Stomach smooth muscle (tissue), 2 donors: Measurements from ENCODE around the gene ZDHHC13.

Source experiments
- H3K27ac ChIP-seq: one replicate; pipeline ENCODE4 v1.7.0; 2013; ENCODE audit warnings: mild to moderate bottlenecking, low read length, inconsistent platforms
- H3K27me3 ChIP-seq, 2 donors: one replicate each; pipeline ENCODE4 v1.7.0; 2013; ENCODE audit warnings: low read length in 2 of 2; ENCODE audit not compliant: insufficient read depth in 2 of 2, control insufficient read depth in 1 of 2
- H3K36me3 ChIP-seq, 2 donors: one replicate each; pipeline ENCODE4 v1.7.0; 2013; ENCODE audit warnings: low read length in 2 of 2; ENCODE audit not compliant: control insufficient read depth in 2 of 2, insufficient read depth in 2 of 2
- H3K4me1 ChIP-seq: one replicate; pipeline ENCODE4 v1.7.0; 2013; ENCODE audit warnings: low read length; ENCODE audit not compliant: control insufficient read depth, insufficient read depth
- H3K4me3 ChIP-seq, 2 donors: one replicate each; pipeline ENCODE4 v1.7.0; 2013; ENCODE audit warnings: low read length in 2 of 2
- H3K9ac ChIP-seq, 2 donors: one replicate each; pipeline ENCODE4 v1.7.0; 2013; ENCODE audit warnings: low read length in 2 of 2, mild to moderate bottlenecking in 1 of 2
- H3K9me3 ChIP-seq, 2 donors: one replicate each; pipeline ENCODE4 v1.7.0; 2013; ENCODE audit warnings: low read length in 2 of 2; ENCODE audit not compliant: control insufficient read depth in 2 of 2
- donor health status: healthy.
- donor health status: Pancreatic carcinoma.

Gene ZDHHC13

GRCh38 chr11:19083166-19083565 lies 33.8 kb upstream of the ZDHHC13 start:
- H3K36me3 ChIP-seq: no peaks in the 10 kb centered on the region
- H3K4me1 ChIP-seq: peaks cover 3% of the 10 kb centered on the region
- H3K9me3 ChIP-seq: no peaks in the 10 kb centered on the region
- H3K27ac ChIP-seq: no peak overlapping the region
- no peaks in the 10 kb centered on the region for H3K27me3 ChIP-seq
- H3K4me3 ChIP-seq: no peak overlapping the region
- no peak overlapping the region for H3K9ac ChIP-seq

DNA sequence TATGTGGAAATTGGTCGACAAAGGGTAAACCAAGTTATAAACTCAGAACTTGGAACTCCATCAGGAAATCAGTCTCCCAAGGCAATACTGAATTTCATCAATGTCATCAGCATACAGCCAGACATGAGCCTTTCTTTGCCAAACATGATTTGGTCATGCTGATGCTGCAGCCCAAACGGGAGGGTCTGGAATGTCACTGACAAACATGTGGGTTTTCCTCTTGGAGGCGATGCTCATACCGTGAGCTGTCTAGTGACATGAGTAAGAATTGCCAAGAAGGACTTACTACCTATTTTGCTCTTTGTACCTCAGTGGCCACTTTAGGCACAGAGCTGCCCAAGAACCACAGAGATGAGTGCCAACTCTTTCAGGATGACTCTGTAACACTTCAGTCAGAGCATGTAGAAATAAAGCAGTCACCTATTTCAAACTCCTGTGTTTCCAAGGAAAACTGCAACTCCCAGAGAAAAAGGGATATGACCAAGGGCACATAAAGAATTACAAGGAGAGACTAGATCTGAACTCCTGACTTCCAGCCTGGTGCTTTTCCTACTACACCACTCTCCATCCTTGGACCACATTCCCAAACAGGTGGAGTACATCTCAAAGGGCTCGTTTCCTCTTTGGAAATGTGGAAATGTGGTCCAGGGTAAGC lies 32.2 kb upstream of the ZDHHC13 start:
- H3K27ac ChIP-seq: no peak overlapping the region
- H3K36me3 ChIP-seq: no peaks in the 10 kb centered on the region
- no peak overlapping the region for H3K4me3 ChIP-seq
- no peaks in the 10 kb centered on the region for H3K27me3 ChIP-seq
- no peaks in the 10 kb centered on the region for H3K4me1 ChIP-seq
- H3K9me3 ChIP-seq: no peaks in the 10 kb centered on the region
- H3K9ac ChIP-seq: no peak overlapping the region

GRCh38 chr11:19087658-19088057 lies 29.3 kb upstream of the ZDHHC13 start:
- no peaks in the 10 kb centered on the region for H3K4me1 ChIP-seq
- peaks cover 0 to under 1% of the 10 kb centered on the region in 2 donors for H3K27me3 ChIP-seq
- H3K36me3 ChIP-seq: no peaks in the 10 kb centered on the region
- H3K9me3 ChIP-seq: peaks cover 0 to 2% of the 10 kb centered on the region in 2 donors
- no peak overlapping the region for H3K9ac ChIP-seq
- H3K4me3 ChIP-seq: no peak overlapping the region
- no peak overlapping the region for H3K27ac ChIP-seq

GRCh38 chr11:19088791-19089190 lies 28.2 kb upstream of the ZDHHC13 start:
- H3K27ac ChIP-seq: no peak overlapping the region
- no peak overlapping the region for H3K4me3 ChIP-seq
- H3K9me3 ChIP-seq: peaks cover 0 to 2% of the 10 kb centered on the region in 2 donors
- peaks cover 0 to 3% of the 10 kb centered on the region in 2 donors for H3K27me3 ChIP-seq
- H3K4me1 ChIP-seq: no peaks in the 10 kb centered on the region
- H3K36me3 ChIP-seq: no peaks in the 10 kb centered on the region
- no peak overlapping the region for H3K9ac ChIP-seq

DNA sequence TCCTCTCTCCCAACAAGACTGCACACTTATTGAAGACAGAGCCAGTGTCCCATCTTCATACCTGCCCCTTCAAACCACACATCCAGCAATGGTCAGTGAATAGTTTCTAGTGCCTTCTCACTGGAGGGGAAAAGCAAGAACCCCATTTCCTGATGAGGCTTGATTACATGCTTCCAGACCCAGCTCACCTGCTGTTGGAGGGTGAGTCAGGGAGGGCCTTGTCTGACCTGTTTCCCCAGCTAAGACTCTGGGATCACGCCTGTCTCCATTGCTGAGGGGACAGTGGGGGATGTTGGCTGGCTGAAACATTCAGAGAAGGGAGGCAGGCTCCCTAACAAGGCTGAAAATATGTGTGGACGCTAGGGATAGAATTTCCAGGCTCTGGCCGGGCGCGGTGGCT lies 27.5 kb upstream of the ZDHHC13 start:
- Histone ChIP-seq H3K9ac (no peak overlapping the region), H3K27me3 (peaks cover 0 to 3% of the 10 kb centered on the region in 2 donors), H3K4me3 (no peak overlapping the region), H3K9me3 (peaks cover 0 to 2% of the 10 kb centered on the region in 2 donors), H3K36me3 (no peaks in the 10 kb centered on the region), H3K27ac (no peak overlapping the region), H3K4me1 (no peaks in the 10 kb centered on the region)

DNA sequence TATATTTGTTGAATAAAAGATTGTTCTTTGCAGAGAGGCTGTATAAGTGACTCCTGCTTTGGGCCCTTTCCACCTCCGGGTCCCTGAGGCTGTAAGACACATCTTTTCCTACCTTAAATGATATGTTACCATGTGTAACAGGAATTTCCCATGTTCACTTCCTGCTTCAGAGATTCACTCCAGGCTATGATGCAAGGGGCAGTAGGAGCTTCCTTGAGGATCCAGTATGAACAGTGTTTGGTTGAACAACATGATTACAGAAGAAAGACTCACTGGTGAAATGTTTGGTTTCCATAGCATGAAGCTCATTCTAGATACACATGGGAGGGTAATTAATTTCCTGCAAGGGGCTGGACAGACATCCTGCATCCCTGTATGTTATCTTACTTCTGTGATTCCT lies 25.6 kb upstream of the ZDHHC13 start:
- Histone ChIP-seq H3K4me1 (no peaks in the 10 kb centered on the region), H3K36me3 (no peaks in the 10 kb centered on the region), H3K9ac (no peak overlapping the region), H3K4me3 (no peak overlapping the region), H3K9me3 (peaks cover 0 to 2% of the 10 kb centered on the region in 2 donors), H3K27ac (no peak overlapping the region), H3K27me3 (peaks cover 0 to 3% of the 10 kb centered on the region in 2 donors)

- Histone ChIP-seq H3K9ac (no peak overlapping the region), H3K9me3 (peaks cover 0 to 2% of the 10 kb centered on the region in 2 donors), H3K4me3 (no peak overlapping the region), H3K4me1 (no peaks in the 10 kb centered on the region), H3K36me3 (no peaks in the 10 kb centered on the region), H3K27me3 (peaks cover 3% of the 10 kb centered on the region in 2 donors), H3K27ac (no peak overlapping the region)
Measured at GRCh38 chr11:19092342-19092741, 24.6 kb upstream of the ZDHHC13 start.

- Histone ChIP-seq H3K4me3 (no peak overlapping the region), H3K27ac (no peak overlapping the region), H3K27me3 (peaks cover 3 to 4% of the 10 kb centered on the region in 2 donors), H3K4me1 (no peaks in the 10 kb centered on the region), H3K9ac (no peak overlapping the region), H3K9me3 (peaks cover 0 to 2% of the 10 kb centered on the region in 2 donors), H3K36me3 (no peaks in the 10 kb centered on the region)
Measured at GRCh38 chr11:19092850-19093249, 24.1 kb upstream of the ZDHHC13 start.

DNA sequence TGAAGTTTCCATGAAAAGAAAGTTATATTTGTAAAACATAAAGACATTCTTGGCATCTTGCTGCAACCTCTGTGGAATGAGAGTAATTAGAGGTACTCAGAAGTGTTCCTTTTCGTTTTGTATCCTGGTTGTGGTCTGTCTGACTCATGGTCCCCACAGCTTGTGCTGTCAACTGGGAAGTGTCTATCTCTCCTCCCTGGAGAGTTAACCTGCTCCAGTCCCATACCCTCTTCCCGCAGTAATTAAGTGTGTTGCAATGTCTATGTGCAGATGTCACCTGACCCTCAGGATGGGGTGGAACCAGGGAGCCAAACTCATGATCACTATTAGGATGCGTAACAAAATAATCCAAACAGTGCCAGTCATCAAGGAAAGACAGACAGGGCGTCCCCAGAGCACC lies 23.0 kb upstream of the ZDHHC13 start:
- H3K4me3 ChIP-seq: no peak overlapping the region
- H3K27me3 ChIP-seq: peaks cover 3 to 6% of the 10 kb centered on the region in 2 donors
- no peaks in the 10 kb centered on the region for H3K4me1 ChIP-seq

DNA sequence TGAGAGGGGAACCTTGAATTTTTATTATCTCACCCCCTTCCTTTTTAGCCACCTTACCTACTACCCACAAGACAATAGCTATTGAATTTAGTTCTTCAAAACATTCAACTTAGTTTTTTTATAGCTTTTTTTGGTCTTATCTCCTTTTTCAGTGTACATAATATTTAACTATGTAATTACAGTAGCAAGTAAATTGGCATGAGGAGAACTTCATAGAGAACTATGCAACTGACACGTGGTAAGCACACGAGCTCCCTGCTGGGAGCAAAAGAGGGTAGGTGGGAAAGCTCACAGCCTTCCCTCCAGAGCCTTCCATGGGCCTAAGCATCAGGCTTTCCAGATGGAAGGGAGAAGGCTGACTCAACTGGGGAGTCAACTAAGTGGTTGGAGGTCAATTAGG lies 22.1 kb upstream of the ZDHHC13 start:
- peaks cover 3 to 6% of the 10 kb centered on the region in 2 donors for H3K27me3 ChIP-seq
- no peaks in the 10 kb centered on the region for H3K36me3 ChIP-seq

More for the DNA sequence above, 23.0 kb upstream of the ZDHHC13 start:
- Histone ChIP-seq H3K9me3 (peaks cover 0 to 2% of the 10 kb centered on the region in 2 donors), H3K36me3 (no peaks in the 10 kb centered on the region), H3K9ac (no peak overlapping the region), H3K27ac (no peak overlapping the region)

DNA sequence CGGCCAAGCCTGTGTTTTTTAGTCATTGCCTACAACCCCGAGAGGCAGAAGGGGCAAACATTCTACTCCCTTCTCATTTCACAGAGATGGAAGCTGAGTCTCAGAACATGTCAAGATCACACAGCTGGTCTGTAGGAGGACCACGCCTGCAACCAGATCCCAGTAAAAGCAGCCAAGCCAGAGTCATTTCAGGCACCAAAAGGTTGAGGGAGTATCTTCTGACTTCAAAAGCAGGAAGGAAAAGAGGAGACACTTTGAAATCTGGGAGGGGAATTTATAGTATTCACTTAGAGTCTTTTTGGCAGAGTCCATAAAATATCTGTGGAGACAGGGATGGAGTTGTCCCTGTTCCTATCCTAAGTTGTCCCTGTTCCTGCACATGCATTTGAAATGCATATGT lies 17.9 kb upstream of the ZDHHC13 start:
- no peaks in the 10 kb centered on the region for H3K36me3 ChIP-seq
- no peak overlapping the region for H3K9ac ChIP-seq
- H3K4me3 ChIP-seq: no peak overlapping the region
- peaks cover 0 to 3% of the 10 kb centered on the region in 2 donors for H3K9me3 ChIP-seq
- H3K27ac ChIP-seq: no peak overlapping the region
- peaks cover 0 to 6% of the 10 kb centered on the region in 2 donors for H3K27me3 ChIP-seq
- no peaks in the 10 kb centered on the region for H3K4me1 ChIP-seq

More for the DNA sequence above, 22.1 kb upstream of the ZDHHC13 start:
- Histone ChIP-seq H3K4me1 (no peaks in the 10 kb centered on the region), H3K27ac (no peak overlapping the region), H3K9ac (no peak overlapping the region), H3K4me3 (no peak overlapping the region), H3K9me3 (peaks cover 0 to 2% of the 10 kb centered on the region in 2 donors)
